Smooth muscle cell (in vitro differentiated cells): ENCODE results near the gene ECM2. TPM values are rescaled to one million over a fixed set of nuclear protein-coding genes. Genes with fewer than 3 reads are reported as not detected.
A peak's percentile ranks its signal among the peaks of the same experiment; 100 is the strongest.

ENCODE experiments used
- DNase-seq: peaks from one replicate; lab custom pipeline; 2025; ENCODE audit not compliant: unreplicated experiment; lab: John Stamatoyannopoulos, UW
- H2AFZ ChIP-seq: fragments of 200-600 bp; sonication (generic); 2 replicates; pipeline ENCODE4 v1.6.0; 2016; ENCODE audit warnings: antibody characterized with exemption, low read depth, mild to moderate bottlenecking
- H3F3A ChIP-seq: fragments of 200-600 bp; sonication (generic); 2 replicates; pipeline ENCODE4 v1.6.0; 2017; ENCODE audit warnings: antibody characterized with exemption, low read depth
- H3K27ac ChIP-seq: fragments of 200-600 bp; sonication (generic); 2 replicates; pipeline ENCODE4 v1.5.1; 2016; ENCODE audit warnings: low read depth, mild to moderate bottlenecking
- H3K27me3 ChIP-seq: fragments of 200-600 bp; sonication (generic); 2 replicates; pipeline ENCODE4 v1.6.1; 2016; ENCODE audit warnings: low read depth, mild to moderate bottlenecking
- H3K36me3 ChIP-seq: fragments of 200-600 bp; sonication (generic); 2 replicates; pipeline ENCODE4 v1.5.1; 2016; ENCODE audit warnings: low read depth
- H3K4me1 ChIP-seq: fragments of 200-600 bp; sonication (generic); 2 replicates; pipeline ENCODE4 v1.5.1; 2016; ENCODE audit warnings: low read depth
- H3K4me2 ChIP-seq: fragments of 200-600 bp; sonication (generic); 2 replicates; pipeline ENCODE4 v1.6.0; 2016; ENCODE audit warnings: mild to moderate bottlenecking
- H3K4me3 ChIP-seq: fragments of 200-600 bp; sonication (generic); 2 replicates; pipeline ENCODE4 v1.5.1; 2016; ENCODE audit warnings: mild to moderate bottlenecking
- H3K79me2 ChIP-seq: fragments of 200-600 bp; sonication (generic); 2 replicates; pipeline ENCODE4 v1.6.0; 2016; ENCODE audit warnings: low read depth, mild to moderate bottlenecking
- H3K9ac ChIP-seq: fragments of 200-600 bp; sonication (generic); 2 replicates; pipeline ENCODE4 v1.6.0; 2016; ENCODE audit warnings: low read depth
- H3K9me3 ChIP-seq: fragments of 200-600 bp; sonication (generic); replicated peaks from 2 replicates; pipeline ENCODE4 v1.5.1; 2016; ENCODE audit warnings: low read depth
- H4K20me1 ChIP-seq: fragments of 200-600 bp; sonication (generic); 2 replicates; pipeline ENCODE4 v1.6.0; 2016; ENCODE audit warnings: low read depth
- WGBS: methylation state at CpG from one replicate; pipeline ENCODE4 v1.1.7; 2016; ENCODE audit warnings: low lambda C conversion rate; 5-methylcytosine and 5-hydroxymethylcytosine counted together
- polyA plus RNA-seq: library from polyadenylated mRNA; unstranded; fragments of >200 nt; fragmentation: Nextera tagmentation; extraction: Ambion mirVana; gene quantifications from 2 replicates; pipeline ENCODE4 v1.2.1, GENCODE V29; 2016
- total RNA-seq: library from RNA; depleted of rRNA; stranded (reverse); fragments of >200 nt; gene quantifications from 2 replicates; pipeline ENCODE4 v1.2.3, GENCODE V29; 2014
- TF ChIP-seq, protein P1 (sequence below): fragments of 200-600 bp; sonication (generic); IDR thresholded peaks from 2 replicates; pipeline ENCODE4 v1.5.1; 2017; ENCODE audit warnings: borderline replicate concordance, mild to moderate bottlenecking, antibody characterized with exemption; ENCODE audit not compliant: insufficient read depth, poor library complexity, severe bottlenecking

The ECM2 gene
- total and polyA plus RNA-seq, 2 experiments from 2014 or later = 0.27 to 0.37 TPM

DNA sequence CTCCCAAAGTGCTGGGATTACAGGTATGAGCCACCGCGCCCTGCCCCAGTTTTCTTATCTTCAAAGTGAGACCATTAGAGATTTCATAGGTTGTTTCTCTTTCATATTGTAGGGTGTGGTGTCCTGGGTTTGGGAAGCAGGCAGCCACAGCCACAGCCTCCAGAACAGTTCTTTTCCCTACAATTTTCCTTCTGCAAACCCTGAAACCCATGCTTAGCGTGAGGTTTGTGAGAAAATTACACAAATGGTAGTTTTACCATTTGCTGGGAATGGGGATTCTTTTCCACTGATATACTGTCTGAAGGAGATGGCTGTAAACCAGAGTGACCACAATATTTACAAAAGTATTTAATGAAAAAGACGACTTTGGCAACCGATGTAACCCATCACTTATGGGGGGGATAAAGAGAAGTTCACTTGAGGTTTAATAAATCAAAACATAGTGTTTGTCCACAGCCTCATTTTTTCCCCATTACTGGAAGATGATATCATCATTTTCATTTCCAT lies 26.7 kb upstream of the ECM2 start:
- H3K4me1 ChIP-seq = peaks cover 18% of the 10 kb centered on the region
- no peaks in the 10 kb centered on the region for H4K20me1 ChIP-seq
- H3F3A ChIP-seq = peaks cover 5% of the 10 kb centered on the region
- H3K9me3 ChIP-seq = no peaks in the 10 kb centered on the region
- TF ChIP-seq, protein P1, sequence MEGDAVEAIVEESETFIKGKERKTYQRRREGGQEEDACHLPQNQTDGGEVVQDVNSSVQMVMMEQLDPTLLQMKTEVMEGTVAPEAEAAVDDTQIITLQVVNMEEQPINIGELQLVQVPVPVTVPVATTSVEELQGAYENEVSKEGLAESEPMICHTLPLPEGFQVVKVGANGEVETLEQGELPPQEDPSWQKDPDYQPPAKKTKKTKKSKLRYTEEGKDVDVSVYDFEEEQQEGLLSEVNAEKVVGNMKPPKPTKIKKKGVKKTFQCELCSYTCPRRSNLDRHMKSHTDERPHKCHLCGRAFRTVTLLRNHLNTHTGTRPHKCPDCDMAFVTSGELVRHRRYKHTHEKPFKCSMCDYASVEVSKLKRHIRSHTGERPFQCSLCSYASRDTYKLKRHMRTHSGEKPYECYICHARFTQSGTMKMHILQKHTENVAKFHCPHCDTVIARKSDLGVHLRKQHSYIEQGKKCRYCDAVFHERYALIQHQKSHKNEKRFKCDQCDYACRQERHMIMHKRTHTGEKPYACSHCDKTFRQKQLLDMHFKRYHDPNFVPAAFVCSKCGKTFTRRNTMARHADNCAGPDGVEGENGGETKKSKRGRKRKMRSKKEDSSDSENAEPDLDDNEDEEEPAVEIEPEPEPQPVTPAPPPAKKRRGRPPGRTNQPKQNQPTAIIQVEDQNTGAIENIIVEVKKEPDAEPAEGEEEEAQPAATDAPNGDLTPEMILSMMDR = no peak
- no peaks in the 10 kb centered on the region for H3K36me3 ChIP-seq
- H3K27me3 ChIP-seq = no peaks in the 10 kb centered on the region
- no peaks in the 10 kb centered on the region for H3K79me2 ChIP-seq
- H2AFZ ChIP-seq = no peak overlapping the region
- peak overlapping the region; percentile 75 for H3K9ac ChIP-seq
- 25% methylated on average over 5 of the region's 5 CpGs for WGBS
- no peak overlapping the region for H3K4me3 ChIP-seq
- H3K27ac ChIP-seq = peak overlapping the region; percentile 93
- no peak for DNase-seq
- H3K4me2 ChIP-seq = peak overlapping the region; percentile 63

DNA sequence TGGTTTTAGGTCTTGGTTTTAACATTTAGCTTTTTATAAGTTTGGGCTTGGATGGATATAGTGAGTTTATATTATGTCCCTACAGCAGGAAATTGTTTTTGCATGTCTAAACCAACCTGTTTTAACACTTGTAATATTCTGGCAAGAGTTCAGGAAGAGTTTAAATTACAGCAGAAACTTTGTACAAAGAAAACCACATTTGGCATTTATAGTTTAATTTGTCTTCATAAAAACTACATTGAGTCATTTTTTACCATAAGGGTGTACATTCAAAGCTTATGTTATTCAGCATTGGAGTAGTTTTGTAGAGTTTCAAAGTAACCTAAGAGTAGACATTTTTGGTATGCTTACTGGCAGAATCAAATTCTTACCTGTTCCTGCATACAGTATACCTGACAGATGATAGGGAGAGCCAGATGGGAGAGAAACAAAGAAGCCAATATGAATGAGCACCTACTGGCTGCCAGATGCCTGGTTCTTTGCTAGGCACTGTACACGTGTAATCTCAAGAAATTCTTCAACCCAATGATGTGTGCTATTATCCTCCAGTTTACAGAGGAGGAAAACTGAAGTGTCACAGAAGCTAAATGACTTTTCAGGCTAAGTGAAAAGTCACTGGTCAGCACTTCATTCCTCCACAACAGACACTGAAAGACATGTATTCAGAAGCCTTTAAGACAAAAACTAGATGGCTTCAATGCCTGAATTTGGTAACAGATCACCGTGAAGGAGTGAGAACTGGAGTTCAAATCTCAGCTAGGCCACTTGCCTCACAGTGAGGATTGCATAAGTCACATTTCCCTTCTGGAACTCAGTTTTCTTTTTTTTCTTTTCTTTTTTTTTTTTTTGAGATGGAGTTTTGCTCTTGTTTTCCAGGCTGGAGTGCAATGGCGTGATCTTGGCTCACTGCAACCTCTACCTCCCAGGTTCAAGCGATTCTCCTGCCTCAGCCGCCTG lies 25.9 kb upstream of the ECM2 start:
- Histone ChIP-seq H3K27ac (peak overlapping the region; percentile 93), H3K9me3 (no peaks in the 10 kb centered on the region), H3K36me3 (no peaks in the 10 kb centered on the region), H3K4me3 (no peak overlapping the region), H3K9ac (no peak overlapping the region), H3F3A (peaks cover 5% of the 10 kb centered on the region), H3K27me3 (no peaks in the 10 kb centered on the region), H3K4me1 (peaks cover 18% of the 10 kb centered on the region), H3K79me2 (no peaks in the 10 kb centered on the region), H3K4me2 (peak overlapping the region; percentile 10), H2AFZ (no peak overlapping the region), H4K20me1 (no peaks in the 10 kb centered on the region)
- TF ChIP-seq, protein P1 = no peak
- no peak for DNase-seq
- 67% methylated on average over 5 of the region's 5 CpGs for WGBS

DNA sequence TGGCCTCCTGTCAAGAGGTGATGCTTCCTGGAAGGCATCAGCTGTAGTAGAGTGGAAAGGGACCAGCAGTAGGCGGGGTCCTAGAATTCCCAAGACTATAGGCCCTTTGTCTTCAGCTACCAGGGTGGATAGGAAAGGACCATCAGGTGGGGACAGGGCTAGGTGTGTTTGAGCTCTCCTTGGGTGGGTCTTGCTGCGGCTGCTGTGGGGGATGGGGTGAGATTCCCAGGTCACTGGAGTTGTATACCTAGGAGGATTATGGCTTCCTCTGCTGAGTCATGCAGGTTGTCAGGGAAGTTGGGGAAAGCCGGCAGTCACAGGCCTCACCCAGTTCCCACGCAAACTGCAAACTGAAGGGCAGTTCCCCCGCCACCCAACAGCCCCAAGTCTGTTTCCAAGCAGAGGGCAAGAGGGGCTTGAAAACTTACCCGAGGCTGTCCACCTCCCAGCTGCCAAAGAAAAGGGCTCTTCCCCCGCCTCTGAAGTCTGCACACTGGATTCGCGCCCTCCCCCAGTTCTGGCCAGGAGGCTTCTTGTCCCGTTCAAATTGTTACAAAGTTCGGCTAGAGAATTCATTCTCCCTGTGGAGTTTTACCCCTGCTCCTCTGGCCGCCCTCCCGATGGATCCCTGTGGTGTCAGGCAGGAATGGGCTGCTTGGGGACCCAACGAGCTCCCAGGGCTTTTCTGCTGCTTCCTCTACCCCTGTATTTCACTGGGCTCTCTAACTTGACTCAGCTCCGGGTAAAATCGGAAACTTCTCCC lies 23.0 kb upstream of the ECM2 start:
- WGBS = 86% methylated on average over 16 of the region's 16 CpGs
- Histone ChIP-seq H2AFZ (no peak overlapping the region), H3K4me2 (no peak overlapping the region), H3K4me1 (peaks cover 8% of the 10 kb centered on the region), H3K27ac (no peak overlapping the region), H3K9ac (no peak overlapping the region), H3K36me3 (no peaks in the 10 kb centered on the region), H3K79me2 (no peaks in the 10 kb centered on the region), H3F3A (peaks cover 5% of the 10 kb centered on the region), H3K4me3 (no peak overlapping the region), H4K20me1 (no peaks in the 10 kb centered on the region), H3K9me3 (no peaks in the 10 kb centered on the region), H3K27me3 (no peaks in the 10 kb centered on the region)
- no peak for DNase-seq
- TF ChIP-seq, protein P1 = no peak
